ENCODE results near the gene SIRT3.

The SIRT3 gene

GRCh38 chr11:203945-204586 is 32.1 kb downstream of the SIRT3 start:
- no peak for DNase-seq (ENCODE audit: low read depth)
- no peak for TF ChIP-seq CTCF (IDR thresholded peaks at IDR 0.05; ENCODE audit: low read depth, low read length, missing control alignments)
- no peak overlapping the region for H3K4me3 ChIP-seq (ENCODE audit: low read depth, low read length)
- in situ Hi-C loops (cut with HindIII; ENCODE audit: low sequenced_read_pairs): no loop called here

- in situ Hi-C loops (cut with HindIII; ENCODE audit: low sequenced_read_pairs): no loop called here
These were observed 32.8 kb downstream of the SIRT3 start for GRCh38 chr11:203056-203944.

GRCh38 chr11:202490-202889 is 33.7 kb downstream of the SIRT3 start:
- no peak for TF ChIP-seq CTCF (IDR thresholded peaks at IDR 0.05; ENCODE audit: low read depth, low read length, missing control alignments)
- no peak for DNase-seq (ENCODE audit: low read depth)
- H3K4me3 ChIP-seq (ENCODE audit: low read depth, low read length): no peak overlapping the region
- in situ Hi-C loops (cut with HindIII; ENCODE audit: low sequenced_read_pairs): no loop called here

More at GRCh38 chr11:203056-203944, 32.8 kb downstream of the SIRT3 start:
- no peak for TF ChIP-seq CTCF (IDR thresholded peaks at IDR 0.05; ENCODE audit: low read depth, low read length, missing control alignments)
- H3K4me3 ChIP-seq (ENCODE audit: low read depth, low read length): no peak overlapping the region
- DNase-seq (ENCODE audit: low read depth): no peak

- no peak for DNase-seq (ENCODE audit: low read depth)
- H3K4me3 ChIP-seq (ENCODE audit: low read depth, low read length): no peak overlapping the region
- no peak for TF ChIP-seq CTCF (IDR thresholded peaks at IDR 0.05; ENCODE audit: low read depth, low read length, missing control alignments)
- in situ Hi-C loops (cut with HindIII; ENCODE audit: low sequenced_read_pairs): no loop called here
These were observed 34.2 kb downstream of the SIRT3 start for GRCh38 chr11:201966-202365.

- TF ChIP-seq CTCF (IDR thresholded peaks at IDR 0.05; ENCODE audit: low read depth, low read length, missing control alignments): no peak
- in situ Hi-C loops (cut with HindIII; ENCODE audit: low sequenced_read_pairs): no loop called here
- DNase-seq (ENCODE audit: low read depth): no peak
- H3K4me3 ChIP-seq (ENCODE audit: low read depth, low read length): no peak overlapping the region
These were observed 35.7 kb downstream of the SIRT3 start for GRCh38 chr11:200224-201003.

GRCh38 chr11:199782-200181 is 36.4 kb downstream of the SIRT3 start:
- in situ Hi-C loops (cut with HindIII; ENCODE audit: low sequenced_read_pairs): no loop called here
- DNase-seq (ENCODE audit: low read depth): no peak

More at GRCh38 chr11:199782-200181, 36.4 kb downstream of the SIRT3 start:
- no peak overlapping the region for H3K4me3 ChIP-seq (ENCODE audit: low read depth, low read length)
- TF ChIP-seq CTCF (IDR thresholded peaks at IDR 0.05; ENCODE audit: low read depth, low read length, missing control alignments): no peak
